OCI-LY3 (cell line): Measurements from ENCODE around the gene CNN2.

Source experiments
- H2AFZ ChIP-seq: fragments of 200-600, 300-600 bp; shearing (Covaris generic); 2 replicates; pipeline ENCODE4 v1.6.0; 2014; ENCODE audit warnings: antibody characterized with exemption, low read depth, low read length
- H3K27ac ChIP-seq: fragments of 200-600, 300-600 bp; sonication (generic); 2 replicates; pipeline ENCODE4 v1.5.1; 2014; ENCODE audit warnings: mild to moderate bottlenecking, low read length, moderate library complexity, mixed read lengths
- H3K27me3 ChIP-seq: fragments of 200-600, 300-600 bp; sonication (generic); 2 replicates; pipeline ENCODE4 v1.6.1; 2014; ENCODE audit warnings: low read depth, low read length, mixed read lengths
- H3K36me3 ChIP-seq: fragments of 200-600, 300-600 bp; sonication (generic); replicated peaks from 2 replicates; pipeline ENCODE3; 2014; ENCODE audit warnings: low read depth, low read length, mixed read lengths
- H3K4me1 ChIP-seq: fragments of 300-600, 200-600 bp; sonication (generic); 2 replicates; pipeline ENCODE4 v1.6.1; 2014; ENCODE audit warnings: low read length, mixed read lengths
- H3K4me2 ChIP-seq: fragments of 200-600, 300-600 bp; sonication (generic); 2 replicates; pipeline ENCODE4 v1.6.1; 2014; ENCODE audit warnings: low read length, mixed read lengths
- H3K4me3 ChIP-seq: fragments of 300-600, 200-600 bp; sonication (generic); 2 replicates; pipeline ENCODE4 v1.5.1; 2014; ENCODE audit warnings: antibody characterized with exemption, mild to moderate bottlenecking, low read length, moderate library complexity
- H3K79me2 ChIP-seq: fragments of 300-600, 200-600 bp; shearing (Covaris generic); 2 replicates; pipeline ENCODE4 v1.6.1; 2014; ENCODE audit warnings: mild to moderate bottlenecking, low read length, mixed read lengths
- H3K9ac ChIP-seq: fragments of 300-600, 200-600 bp; shearing (Covaris generic); 2 replicates; pipeline ENCODE4 v1.6.0; 2014; ENCODE audit warnings: mild to moderate bottlenecking, low read length, moderate library complexity
- H3K9me3 ChIP-seq: fragments of 200-600, 300-600 bp; shearing (Covaris generic); 2 replicates; pipeline ENCODE4 v1.6.1; 2014; ENCODE audit warnings: low read length, mixed read lengths; ENCODE audit not compliant: insufficient read depth
- H4K20me1 ChIP-seq: fragments of 200-600, 300-600 bp; sonication (generic); 2 replicates; pipeline ENCODE4 v1.6.1; 2016; ENCODE audit warnings: low read length, mixed read lengths; ENCODE audit not compliant: insufficient read depth
- EZH2phosphoT487 ChIP-seq: fragments of 200-600 bp; shearing (Covaris generic); IDR thresholded peaks from 2 replicates; pipeline ENCODE4 v1.6.1; 2018; ENCODE audit warnings: antibody characterized with exemption, mixed run types, low read depth
- TF ChIP-seq, protein P1 (sequence below): fragments of 200-600, 300-600 bp; sonication (generic); IDR thresholded peaks from 2 replicates; pipeline ENCODE4 v1.5.1; 2014; ENCODE audit warnings: antibody characterized with exemption, low read length, low read depth

Gene CNN2

DNA sequence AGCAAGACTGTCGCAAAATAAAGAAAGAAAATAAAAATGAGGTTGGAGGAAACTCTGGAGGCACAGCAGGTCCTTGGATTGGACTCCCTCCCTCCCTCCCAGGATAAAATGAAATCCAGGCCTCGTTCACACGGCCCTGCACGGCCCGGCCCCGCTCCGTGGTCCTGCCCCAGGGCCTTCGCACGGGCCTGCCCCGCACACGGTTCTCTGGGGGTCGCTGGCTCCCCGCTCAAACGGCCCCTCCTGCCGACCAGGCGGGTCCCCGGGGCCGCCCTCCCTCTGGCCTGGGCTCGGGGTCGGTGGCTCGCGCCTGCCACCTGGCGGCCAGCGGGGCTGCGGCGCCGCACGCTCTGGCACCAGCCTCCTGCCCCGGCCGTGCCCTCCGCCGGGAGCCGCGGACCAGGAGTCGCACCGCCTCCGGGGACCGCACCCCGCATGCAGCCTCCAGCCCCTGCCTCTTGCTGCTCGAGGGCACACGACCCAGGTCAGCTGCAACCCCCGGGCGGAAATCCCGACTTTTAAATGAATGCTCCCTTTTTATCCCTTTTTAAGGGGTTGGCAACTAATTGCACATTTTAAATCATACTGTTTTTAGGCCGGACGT, 43.7 kb upstream of the CNN2 start:
- Histone ChIP-seq H3K27ac (no peak overlapping the region), H3K4me1 (peaks cover 38% of the 10 kb centered on the region), H3K27me3 (no peaks in the 10 kb centered on the region), H4K20me1 (no peaks in the 10 kb centered on the region), H3K9me3 (no peaks in the 10 kb centered on the region), H3K4me2 (peak overlapping the region; percentile 77), H2AFZ (peak overlapping the region; percentile 66; the same call in 1 of the 2 replicates), H3K36me3 (peaks cover 3% of the 10 kb centered on the region), H3K9ac (peak overlapping the region; percentile 43), H3K4me3 (peak overlapping the region; percentile 66), H3K79me2 (peaks cover 16% of the 10 kb centered on the region)
- TF ChIP-seq, protein P1, sequence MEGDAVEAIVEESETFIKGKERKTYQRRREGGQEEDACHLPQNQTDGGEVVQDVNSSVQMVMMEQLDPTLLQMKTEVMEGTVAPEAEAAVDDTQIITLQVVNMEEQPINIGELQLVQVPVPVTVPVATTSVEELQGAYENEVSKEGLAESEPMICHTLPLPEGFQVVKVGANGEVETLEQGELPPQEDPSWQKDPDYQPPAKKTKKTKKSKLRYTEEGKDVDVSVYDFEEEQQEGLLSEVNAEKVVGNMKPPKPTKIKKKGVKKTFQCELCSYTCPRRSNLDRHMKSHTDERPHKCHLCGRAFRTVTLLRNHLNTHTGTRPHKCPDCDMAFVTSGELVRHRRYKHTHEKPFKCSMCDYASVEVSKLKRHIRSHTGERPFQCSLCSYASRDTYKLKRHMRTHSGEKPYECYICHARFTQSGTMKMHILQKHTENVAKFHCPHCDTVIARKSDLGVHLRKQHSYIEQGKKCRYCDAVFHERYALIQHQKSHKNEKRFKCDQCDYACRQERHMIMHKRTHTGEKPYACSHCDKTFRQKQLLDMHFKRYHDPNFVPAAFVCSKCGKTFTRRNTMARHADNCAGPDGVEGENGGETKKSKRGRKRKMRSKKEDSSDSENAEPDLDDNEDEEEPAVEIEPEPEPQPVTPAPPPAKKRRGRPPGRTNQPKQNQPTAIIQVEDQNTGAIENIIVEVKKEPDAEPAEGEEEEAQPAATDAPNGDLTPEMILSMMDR, result peak; percentile 93
- TF ChIP-seq EZH2phosphoT487, result no peak

DNA sequence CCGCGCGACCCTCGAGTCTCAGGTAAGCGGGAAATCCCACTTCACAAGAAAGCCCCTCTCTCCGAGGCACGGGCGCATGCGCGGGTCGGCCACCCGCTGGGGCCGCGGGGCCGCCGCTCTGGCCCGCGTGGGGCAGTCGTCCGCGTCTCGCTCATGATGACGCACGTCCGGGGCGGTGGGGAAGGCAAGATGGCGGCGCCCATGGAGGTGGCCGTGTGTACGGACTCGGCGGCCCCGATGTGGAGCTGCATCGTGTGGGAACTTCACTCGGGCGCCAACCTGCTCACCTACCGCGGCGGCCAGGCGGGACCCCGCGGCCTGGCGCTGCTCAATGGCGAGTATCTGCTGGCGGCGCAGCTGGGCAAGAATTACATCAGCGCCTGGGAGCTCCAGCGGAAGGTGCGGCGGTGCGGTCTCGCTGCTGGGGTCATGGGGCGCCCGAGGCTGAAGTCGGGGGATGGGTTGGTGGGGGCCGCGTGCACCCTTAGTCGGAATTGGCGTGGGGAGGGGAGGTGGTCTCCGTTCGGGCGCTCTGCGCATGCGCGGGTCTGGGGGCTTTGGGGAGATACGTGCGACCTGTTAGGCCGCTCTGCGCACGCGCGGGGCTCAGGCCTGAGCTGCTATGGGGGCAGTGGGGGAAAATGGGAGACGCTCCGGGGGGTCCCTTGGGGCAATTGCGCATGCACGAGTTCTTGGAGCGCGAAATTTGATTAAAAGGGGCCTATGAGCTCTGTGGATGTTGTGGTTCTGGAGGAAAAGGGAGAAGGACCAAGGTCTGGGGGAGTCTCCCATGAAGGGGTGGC, 42.0 kb upstream of the CNN2 start, which contains the start of gene WDR18:
WDR18 (plus strand) TSS at position 181 of the 803 bp plus-strand sequence; CDS start at position 190, 9 bp downstream.
- Histone ChIP-seq H3K36me3 (peaks cover 14% of the 10 kb centered on the region), H3K27me3 (no peaks in the 10 kb centered on the region), H3K9ac (peak within 1 kb of the TSS; percentile 86), H4K20me1 (no peaks in the 10 kb centered on the region), H3K4me2 (peak within 1 kb of the TSS; percentile 94), H3K4me3 (peak within 1 kb of the TSS; percentile 93), H3K79me2 (peaks cover 16% of the 10 kb centered on the region), H3K4me1 (peaks cover 34% of the 10 kb centered on the region), H3K27ac (peak within 1 kb of the TSS; percentile 65), H2AFZ (peak within 1 kb of the TSS; percentile 54; the same call in 1 of the 2 replicates), H3K9me3 (no peaks in the 10 kb centered on the region)
- TF ChIP-seq, protein P1, result no peak
- no peak for TF ChIP-seq EZH2phosphoT487

DNA sequence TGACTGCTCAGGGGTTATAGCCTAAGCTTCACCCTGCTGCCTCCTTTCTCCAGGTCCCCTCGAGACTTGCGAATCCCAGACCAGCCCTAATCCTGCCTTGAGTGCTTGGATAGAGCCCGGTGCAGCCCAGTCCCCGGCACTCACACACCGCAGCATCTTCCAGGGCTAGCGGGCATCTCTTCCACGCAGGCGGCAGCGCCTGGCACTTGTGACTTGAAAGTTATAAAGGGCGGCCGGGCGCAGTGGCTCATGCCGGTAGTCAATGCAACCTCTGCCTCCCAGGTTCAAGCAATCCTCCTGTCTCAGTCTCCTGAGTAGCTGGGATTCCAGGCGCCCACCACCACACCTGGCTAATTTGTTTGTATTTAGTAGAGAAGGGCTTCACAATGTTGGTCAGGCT, 40.3 kb upstream of the CNN2 start:
- H3K36me3 ChIP-seq, result peaks cover 24% of the 10 kb centered on the region

DNA sequence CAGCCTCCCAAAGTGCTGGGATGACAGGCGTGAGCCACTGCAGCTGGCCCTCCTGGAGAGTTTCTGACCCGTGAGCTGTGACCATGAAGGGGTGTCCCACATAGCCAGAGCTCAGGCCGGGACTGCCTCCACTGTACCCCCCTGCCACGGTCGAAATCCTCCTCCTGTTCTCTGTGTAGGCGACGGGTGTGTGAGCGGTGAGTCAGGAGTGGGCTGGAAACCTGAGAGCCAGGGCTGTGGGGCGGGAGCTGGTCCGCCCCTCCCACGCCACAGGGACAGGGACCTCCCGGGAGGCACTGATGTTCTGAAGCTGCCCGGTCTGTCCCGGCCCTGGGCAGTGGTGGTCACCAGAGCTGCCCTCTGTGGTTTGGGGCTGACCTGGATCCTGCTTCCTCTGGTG, 38.3 kb upstream of the CNN2 start:
- Histone ChIP-seq H3K4me2 (no peak overlapping the region), H3K9me3 (no peaks in the 10 kb centered on the region), H2AFZ (no peak overlapping the region), H3K27ac (no peak overlapping the region), H3K4me1 (peaks cover 17% of the 10 kb centered on the region), H4K20me1 (no peaks in the 10 kb centered on the region), H3K27me3 (no peaks in the 10 kb centered on the region), H3K79me2 (peaks cover 16% of the 10 kb centered on the region), H3K4me3 (no peak overlapping the region), H3K9ac (no peak overlapping the region), H3K36me3 (peaks cover 34% of the 10 kb centered on the region)
- TF ChIP-seq, protein P1, result no peak
- no peak for TF ChIP-seq EZH2phosphoT487

More for the DNA sequence above, 40.3 kb upstream of the CNN2 start:
- Histone ChIP-seq H3K9ac (no peak overlapping the region), H4K20me1 (no peaks in the 10 kb centered on the region), H3K4me3 (no peak overlapping the region), H3K4me1 (peaks cover 20% of the 10 kb centered on the region), H3K9me3 (no peaks in the 10 kb centered on the region), H3K79me2 (peaks cover 16% of the 10 kb centered on the region), H3K27me3 (no peaks in the 10 kb centered on the region), H2AFZ (no peak overlapping the region), H3K27ac (no peak overlapping the region), H3K4me2 (no peak overlapping the region)
- TF ChIP-seq, protein P1, result no peak
- TF ChIP-seq EZH2phosphoT487, result no peak
